ENCODE data around the gene DOC2B. TPM values are rescaled to one million over a fixed set of nuclear protein-coding genes. Genes with fewer than 3 reads are reported as not detected.
"Not testable (repeated sequence)": the region's sequence is repeated elsewhere in the genome, so short reads cannot be mapped to it uniquely, and the experiment has no call there.

The DOC2B gene
- polyA plus RNA-seq, 1 donor from 2014 or later = 4.8 TPM

DNA sequence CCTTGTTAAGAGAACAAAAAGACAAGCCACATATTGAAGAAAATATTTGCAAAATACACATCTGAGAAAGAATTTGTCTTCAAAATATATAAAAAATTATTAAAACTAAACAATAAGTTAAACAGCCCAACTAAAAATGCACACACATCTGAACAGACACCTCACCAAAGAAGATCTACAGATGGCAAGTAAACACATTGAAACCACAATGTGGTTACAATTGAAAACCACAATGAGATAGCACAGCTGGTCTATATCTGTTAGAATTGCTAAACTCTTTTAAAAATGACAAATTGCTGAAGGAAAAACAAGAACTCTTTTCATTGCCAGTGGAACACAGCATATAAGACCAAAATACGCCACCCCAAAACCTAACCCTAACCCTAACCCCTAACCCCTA lies 45.6 kb downstream of the DOC2B start:
- not testable (repeated sequence) for H3F3A ChIP-seq (ENCODE audit: insufficient read depth, low read length, poor library complexity, severe bottlenecking); H2AFZ ChIP-seq (ENCODE audit: low read depth, low read length); H3K4me3 ChIP-seq (ENCODE audit: low read length); H3K4me2 ChIP-seq (ENCODE audit: low read length); H3K27me3 ChIP-seq (ENCODE audit: insufficient read depth, low read depth, low read length); H3K9me3 ChIP-seq (ENCODE audit: low read length); H3K79me2 ChIP-seq (replicated peaks; ENCODE audit: insufficient read depth, low read length); H3K27ac ChIP-seq (ENCODE audit: low read length); H3K9ac ChIP-seq (ENCODE audit: low read length); H3K9me2 ChIP-seq (ENCODE audit: insufficient read depth, low read length); H4K20me1 ChIP-seq (ENCODE audit: insufficient read depth); H3K36me3 ChIP-seq (ENCODE audit: insufficient read depth, low read length)

DNA sequence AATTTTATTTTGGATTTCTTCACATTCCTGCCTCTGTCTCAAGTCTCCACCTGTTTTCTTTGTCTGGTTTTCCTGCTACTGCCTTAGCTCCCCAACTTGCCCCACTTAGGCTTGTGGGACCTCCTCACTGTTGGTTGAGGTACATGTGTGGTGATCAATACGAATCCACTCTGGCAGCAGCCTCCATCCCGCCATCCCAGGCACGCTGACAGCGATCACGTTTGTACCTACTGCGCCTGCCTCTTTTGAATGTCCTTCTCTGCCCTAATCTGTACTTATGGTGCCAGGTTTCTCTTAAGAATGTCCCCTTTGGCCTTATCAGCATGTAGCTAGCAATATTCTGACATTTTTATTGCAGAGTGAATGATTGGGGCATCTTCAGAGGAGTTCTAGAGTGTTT lies 46.4 kb downstream of the DOC2B start:
- not testable (repeated sequence) for H3K4me3 ChIP-seq (ENCODE audit: low read length); H3K36me3 ChIP-seq (ENCODE audit: insufficient read depth, low read length); H2AFZ ChIP-seq (ENCODE audit: low read depth, low read length); H3K9ac ChIP-seq (ENCODE audit: low read length); H3K27me3 ChIP-seq (ENCODE audit: insufficient read depth, low read depth, low read length); H3K9me3 ChIP-seq (ENCODE audit: low read length); H3F3A ChIP-seq (ENCODE audit: insufficient read depth, low read length, poor library complexity, severe bottlenecking); H3K27ac ChIP-seq (ENCODE audit: low read length); H4K20me1 ChIP-seq (ENCODE audit: insufficient read depth); H3K4me2 ChIP-seq (ENCODE audit: low read length); H3K79me2 ChIP-seq (replicated peaks; ENCODE audit: insufficient read depth, low read length); H3K9me2 ChIP-seq (ENCODE audit: insufficient read depth, low read length)

DNA sequence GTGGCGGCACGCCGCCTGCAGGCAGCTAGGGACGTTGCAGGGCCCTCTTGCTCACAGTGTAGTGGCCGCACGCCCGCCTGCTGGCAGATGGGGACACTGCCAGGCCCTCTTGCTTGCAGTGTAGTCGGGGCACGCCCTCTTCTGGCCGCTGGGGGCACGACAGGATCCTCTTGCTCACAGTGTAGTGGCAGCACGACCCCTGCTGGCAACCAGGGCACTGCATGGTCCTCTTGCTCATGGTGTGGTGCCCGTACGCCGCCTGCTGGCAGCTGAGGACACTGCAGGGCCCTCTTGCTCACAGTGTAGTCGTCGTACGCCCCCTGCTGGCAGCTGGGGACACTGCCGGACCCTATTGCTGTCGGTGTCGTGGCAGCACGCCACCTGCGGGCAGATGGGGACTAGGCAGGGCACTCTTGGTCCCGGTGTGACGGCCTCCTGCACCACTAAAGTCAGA lies 47.1 kb downstream of the DOC2B start:
- not testable (repeated sequence) for H3K4me2 ChIP-seq (ENCODE audit: low read length); H3K27me3 ChIP-seq (ENCODE audit: insufficient read depth, low read depth, low read length); H3K79me2 ChIP-seq (replicated peaks; ENCODE audit: insufficient read depth, low read length); H4K20me1 ChIP-seq (ENCODE audit: insufficient read depth); H3F3A ChIP-seq (ENCODE audit: insufficient read depth, low read length, poor library complexity, severe bottlenecking); H2AFZ ChIP-seq (ENCODE audit: low read depth, low read length); H3K9ac ChIP-seq (ENCODE audit: low read length); H3K4me3 ChIP-seq (ENCODE audit: low read length); H3K27ac ChIP-seq (ENCODE audit: low read length); H3K36me3 ChIP-seq (ENCODE audit: insufficient read depth, low read length); H3K9me2 ChIP-seq (ENCODE audit: insufficient read depth, low read length); H3K9me3 ChIP-seq (ENCODE audit: low read length)

DNA sequence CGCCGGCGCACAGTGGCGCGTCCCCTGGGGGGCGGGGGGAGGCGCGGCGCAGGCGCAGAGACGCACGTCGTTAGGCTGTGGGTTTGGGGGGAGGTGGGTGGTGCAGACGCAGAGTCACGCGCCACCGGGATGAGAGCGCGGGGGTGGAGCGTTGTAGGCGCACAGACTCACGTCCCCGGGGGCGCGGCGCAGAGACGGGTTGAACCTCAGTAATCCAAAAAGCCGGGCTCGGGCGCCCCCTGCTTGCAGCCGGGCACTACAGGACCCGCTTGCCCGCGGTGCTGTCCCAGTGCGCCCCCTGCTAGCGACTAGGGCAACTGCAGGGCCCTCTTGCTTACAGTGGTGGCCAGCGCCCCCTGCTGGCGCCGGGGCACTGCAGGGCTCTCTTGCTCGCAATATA lies 47.5 kb downstream of the DOC2B start:
- not testable (repeated sequence) for H3K79me2 ChIP-seq (replicated peaks; ENCODE audit: insufficient read depth, low read length); H2AFZ ChIP-seq (ENCODE audit: low read depth, low read length); H3K36me3 ChIP-seq (ENCODE audit: insufficient read depth, low read length); H4K20me1 ChIP-seq (ENCODE audit: insufficient read depth); H3K9me2 ChIP-seq (ENCODE audit: insufficient read depth, low read length); H3F3A ChIP-seq (ENCODE audit: insufficient read depth, low read length, poor library complexity, severe bottlenecking); H3K4me3 ChIP-seq (ENCODE audit: low read length); H3K9ac ChIP-seq (ENCODE audit: low read length); H3K27me3 ChIP-seq (ENCODE audit: insufficient read depth, low read depth, low read length); H3K4me2 ChIP-seq (ENCODE audit: low read length); H3K9me3 ChIP-seq (ENCODE audit: low read length); H3K27ac ChIP-seq (ENCODE audit: low read length)

DNA sequence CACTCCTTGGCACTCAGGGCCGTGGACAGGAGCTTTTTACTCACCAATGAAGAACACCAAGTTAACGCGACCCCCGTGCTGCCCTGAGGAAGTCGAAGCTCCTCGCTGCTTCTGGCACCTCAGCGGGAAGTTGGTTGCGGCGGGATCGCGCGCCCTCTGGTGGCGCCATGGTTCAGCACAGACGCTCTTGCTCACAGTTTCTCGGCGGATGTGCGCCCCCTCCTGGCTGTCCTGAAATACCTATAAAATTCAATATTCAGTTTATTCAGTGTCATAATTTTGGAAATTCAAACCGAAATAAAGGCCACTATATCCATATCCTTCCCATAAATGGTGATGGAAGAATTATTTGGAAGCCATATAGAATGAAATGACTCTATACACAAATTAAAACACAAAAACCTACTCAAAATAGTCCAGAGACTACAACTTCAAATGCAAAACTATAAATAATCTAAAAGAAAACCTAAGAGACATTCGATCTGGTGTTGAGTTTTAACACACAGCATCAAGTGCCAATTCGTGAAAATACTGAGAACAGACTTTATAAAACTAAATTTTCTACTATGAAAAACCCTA lies 63.0 kb downstream of the DOC2B start:
- not testable (repeated sequence) for H3K9me2 ChIP-seq (ENCODE audit: insufficient read depth, low read length); H3F3A ChIP-seq (ENCODE audit: insufficient read depth, low read length, poor library complexity, severe bottlenecking); H3K9ac ChIP-seq (ENCODE audit: low read length); H3K27ac ChIP-seq (ENCODE audit: low read length); H3K9me3 ChIP-seq (ENCODE audit: low read length); H3K36me3 ChIP-seq (ENCODE audit: insufficient read depth, low read length); H3K4me3 ChIP-seq (ENCODE audit: low read length); H3K79me2 ChIP-seq (replicated peaks; ENCODE audit: insufficient read depth, low read length); H2AFZ ChIP-seq (ENCODE audit: low read depth, low read length); H3K4me2 ChIP-seq (ENCODE audit: low read length); H3K27me3 ChIP-seq (ENCODE audit: insufficient read depth, low read depth, low read length); H4K20me1 ChIP-seq (ENCODE audit: insufficient read depth)
- TF ChIP-seq, protein P1, sequence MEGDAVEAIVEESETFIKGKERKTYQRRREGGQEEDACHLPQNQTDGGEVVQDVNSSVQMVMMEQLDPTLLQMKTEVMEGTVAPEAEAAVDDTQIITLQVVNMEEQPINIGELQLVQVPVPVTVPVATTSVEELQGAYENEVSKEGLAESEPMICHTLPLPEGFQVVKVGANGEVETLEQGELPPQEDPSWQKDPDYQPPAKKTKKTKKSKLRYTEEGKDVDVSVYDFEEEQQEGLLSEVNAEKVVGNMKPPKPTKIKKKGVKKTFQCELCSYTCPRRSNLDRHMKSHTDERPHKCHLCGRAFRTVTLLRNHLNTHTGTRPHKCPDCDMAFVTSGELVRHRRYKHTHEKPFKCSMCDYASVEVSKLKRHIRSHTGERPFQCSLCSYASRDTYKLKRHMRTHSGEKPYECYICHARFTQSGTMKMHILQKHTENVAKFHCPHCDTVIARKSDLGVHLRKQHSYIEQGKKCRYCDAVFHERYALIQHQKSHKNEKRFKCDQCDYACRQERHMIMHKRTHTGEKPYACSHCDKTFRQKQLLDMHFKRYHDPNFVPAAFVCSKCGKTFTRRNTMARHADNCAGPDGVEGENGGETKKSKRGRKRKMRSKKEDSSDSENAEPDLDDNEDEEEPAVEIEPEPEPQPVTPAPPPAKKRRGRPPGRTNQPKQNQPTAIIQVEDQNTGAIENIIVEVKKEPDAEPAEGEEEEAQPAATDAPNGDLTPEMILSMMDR (IDR thresholded peaks at IDR 0.05; ENCODE audit: poor library complexity, severe bottlenecking) = peak; percentile 57
- peak; percentile 32 for TF ChIP-seq SMC3 (conservative IDR thresholded peaks at IDR 0.05; ENCODE audit: poor library complexity)

DNA sequence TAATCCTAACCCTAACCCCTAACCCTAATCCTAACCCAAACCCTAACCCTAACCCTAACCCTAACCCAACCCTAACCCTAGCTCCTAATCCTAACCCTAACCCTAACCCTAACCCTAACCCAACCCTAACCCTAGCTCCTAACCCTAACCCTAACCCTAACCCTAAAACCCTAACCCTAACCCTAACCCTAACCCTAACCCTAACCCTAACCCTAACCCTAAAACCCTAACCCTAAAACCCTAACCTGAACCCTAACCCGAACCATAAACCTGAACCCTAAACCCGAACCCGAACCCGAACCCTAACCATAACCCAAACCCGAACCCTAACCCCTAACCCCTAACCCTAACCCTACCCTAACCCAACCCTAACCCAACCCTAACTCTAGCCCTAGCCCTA lies 68.3 kb downstream of the DOC2B start:
- H3K9me2 ChIP-seq (ENCODE audit: insufficient read depth, low read length); H3K9me3 ChIP-seq (ENCODE audit: low read length); H3K79me2 ChIP-seq (replicated peaks; ENCODE audit: insufficient read depth, low read length); H3K36me3 ChIP-seq (ENCODE audit: insufficient read depth, low read length); H3K27me3 ChIP-seq (ENCODE audit: insufficient read depth, low read depth, low read length); H3K9ac ChIP-seq (ENCODE audit: low read length); H3F3A ChIP-seq (ENCODE audit: insufficient read depth, low read length, poor library complexity, severe bottlenecking); H2AFZ ChIP-seq (ENCODE audit: low read depth, low read length); H3K4me3 ChIP-seq (ENCODE audit: low read length); H3K4me2 ChIP-seq (ENCODE audit: low read length); H4K20me1 ChIP-seq (ENCODE audit: insufficient read depth); H3K27ac ChIP-seq (ENCODE audit: low read length): not testable (repeated sequence)

All from neural cell (in vitro differentiated cells).